GM10266 (cell line): Measurements from ENCODE around the gene CFAP74.

Source experiments
- DNase-seq: peaks from one replicate; pipeline ENCODE4 v3.0.0; 2012; ENCODE audit errors: extremely low spot score
- TF ChIP-seq, protein P1 (sequence below): IDR thresholded peaks from 2 replicates; pipeline ENCODE4 v1.5.1; 2012; ENCODE audit warnings: mild to moderate bottlenecking, low read depth; ENCODE audit not compliant: control insufficient read depth, insufficient read depth; ENCODE audit errors: missing control alignments

Gene CFAP74

DNA sequence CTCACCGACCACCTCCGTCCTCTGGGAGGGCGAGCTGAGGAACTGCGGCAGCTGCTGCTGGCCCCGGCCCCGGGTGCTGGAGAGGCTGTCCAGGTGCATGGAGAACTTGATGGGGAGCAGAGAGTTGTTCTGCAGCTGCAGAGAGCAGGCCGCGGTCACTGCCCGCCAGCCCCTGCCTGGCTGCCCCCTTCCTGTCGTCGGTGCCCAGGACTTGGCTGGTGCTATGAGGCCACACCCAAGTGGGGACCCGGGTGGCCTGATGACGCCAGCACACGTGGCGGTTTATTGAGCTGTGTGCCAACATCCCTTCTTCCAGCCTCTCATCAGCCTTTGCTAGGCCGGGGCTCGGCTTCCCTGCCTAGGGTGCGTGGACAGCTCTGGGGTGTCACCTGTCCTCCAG, 79.2 kb downstream of the CFAP74 start:
- DNase-seq: no peak
- TF ChIP-seq, protein P1, sequence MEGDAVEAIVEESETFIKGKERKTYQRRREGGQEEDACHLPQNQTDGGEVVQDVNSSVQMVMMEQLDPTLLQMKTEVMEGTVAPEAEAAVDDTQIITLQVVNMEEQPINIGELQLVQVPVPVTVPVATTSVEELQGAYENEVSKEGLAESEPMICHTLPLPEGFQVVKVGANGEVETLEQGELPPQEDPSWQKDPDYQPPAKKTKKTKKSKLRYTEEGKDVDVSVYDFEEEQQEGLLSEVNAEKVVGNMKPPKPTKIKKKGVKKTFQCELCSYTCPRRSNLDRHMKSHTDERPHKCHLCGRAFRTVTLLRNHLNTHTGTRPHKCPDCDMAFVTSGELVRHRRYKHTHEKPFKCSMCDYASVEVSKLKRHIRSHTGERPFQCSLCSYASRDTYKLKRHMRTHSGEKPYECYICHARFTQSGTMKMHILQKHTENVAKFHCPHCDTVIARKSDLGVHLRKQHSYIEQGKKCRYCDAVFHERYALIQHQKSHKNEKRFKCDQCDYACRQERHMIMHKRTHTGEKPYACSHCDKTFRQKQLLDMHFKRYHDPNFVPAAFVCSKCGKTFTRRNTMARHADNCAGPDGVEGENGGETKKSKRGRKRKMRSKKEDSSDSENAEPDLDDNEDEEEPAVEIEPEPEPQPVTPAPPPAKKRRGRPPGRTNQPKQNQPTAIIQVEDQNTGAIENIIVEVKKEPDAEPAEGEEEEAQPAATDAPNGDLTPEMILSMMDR: no peak

DNA sequence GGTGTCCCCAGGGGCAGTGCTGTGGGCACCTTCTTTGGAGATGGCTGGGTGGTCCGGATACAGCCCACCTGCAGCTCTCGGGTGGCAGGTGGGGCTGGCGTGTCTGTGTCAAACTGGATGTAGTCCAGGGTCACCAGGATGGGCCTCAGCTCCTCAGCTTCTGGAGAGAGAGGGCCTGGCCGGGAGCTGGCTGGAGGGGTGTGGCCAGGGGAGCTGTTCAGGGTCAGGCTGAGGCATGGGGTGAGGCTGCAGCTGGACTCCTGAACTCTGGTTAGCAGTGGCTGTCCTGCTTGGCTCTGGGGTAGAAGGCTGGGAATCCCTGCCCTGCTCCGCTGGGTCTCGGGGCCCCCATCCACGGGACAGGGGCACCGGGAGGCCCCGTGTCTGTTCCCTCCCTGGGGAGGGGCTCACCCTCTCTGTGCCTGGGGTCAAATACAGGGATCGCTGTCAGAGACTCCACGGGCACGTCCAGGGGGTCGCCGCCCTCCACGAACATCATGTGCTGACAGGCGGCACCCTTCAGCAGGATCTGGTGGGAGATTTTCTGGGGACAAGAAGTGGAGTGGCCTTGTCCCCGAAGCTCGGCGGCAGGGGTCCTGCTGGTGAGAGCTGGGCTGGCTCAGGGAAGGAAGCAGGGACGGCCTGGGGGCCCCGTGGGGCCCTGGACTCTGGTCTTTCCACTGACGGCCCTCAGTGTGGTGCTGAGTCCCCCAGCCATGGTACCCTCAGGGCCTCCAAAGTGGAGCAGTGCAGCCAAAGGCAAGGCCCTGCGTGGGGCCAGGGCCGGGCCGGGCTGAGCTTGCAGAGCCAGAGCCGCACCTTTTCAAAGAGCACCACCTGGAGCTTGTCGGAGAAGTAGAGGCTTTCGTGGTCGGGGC, 80.4 kb downstream of the CFAP74 start:
- no peak for DNase-seq
- TF ChIP-seq, protein P1: no peak

DNA sequence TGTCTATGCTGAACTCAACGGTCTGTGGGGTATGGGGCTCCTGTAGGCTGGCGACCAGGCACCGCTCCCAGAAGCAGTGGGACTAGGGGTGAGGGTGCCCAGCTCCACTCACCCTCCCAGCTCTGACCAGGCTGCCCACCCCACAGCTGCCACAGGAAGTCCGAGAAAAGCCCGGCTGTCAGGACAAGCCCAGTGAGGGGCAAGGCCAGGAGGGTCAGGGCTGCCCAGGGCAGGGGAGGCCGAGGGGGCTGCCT, 81.0 kb downstream of the CFAP74 start:
- no peak for DNase-seq
- TF ChIP-seq, protein P1: no peak

DNA sequence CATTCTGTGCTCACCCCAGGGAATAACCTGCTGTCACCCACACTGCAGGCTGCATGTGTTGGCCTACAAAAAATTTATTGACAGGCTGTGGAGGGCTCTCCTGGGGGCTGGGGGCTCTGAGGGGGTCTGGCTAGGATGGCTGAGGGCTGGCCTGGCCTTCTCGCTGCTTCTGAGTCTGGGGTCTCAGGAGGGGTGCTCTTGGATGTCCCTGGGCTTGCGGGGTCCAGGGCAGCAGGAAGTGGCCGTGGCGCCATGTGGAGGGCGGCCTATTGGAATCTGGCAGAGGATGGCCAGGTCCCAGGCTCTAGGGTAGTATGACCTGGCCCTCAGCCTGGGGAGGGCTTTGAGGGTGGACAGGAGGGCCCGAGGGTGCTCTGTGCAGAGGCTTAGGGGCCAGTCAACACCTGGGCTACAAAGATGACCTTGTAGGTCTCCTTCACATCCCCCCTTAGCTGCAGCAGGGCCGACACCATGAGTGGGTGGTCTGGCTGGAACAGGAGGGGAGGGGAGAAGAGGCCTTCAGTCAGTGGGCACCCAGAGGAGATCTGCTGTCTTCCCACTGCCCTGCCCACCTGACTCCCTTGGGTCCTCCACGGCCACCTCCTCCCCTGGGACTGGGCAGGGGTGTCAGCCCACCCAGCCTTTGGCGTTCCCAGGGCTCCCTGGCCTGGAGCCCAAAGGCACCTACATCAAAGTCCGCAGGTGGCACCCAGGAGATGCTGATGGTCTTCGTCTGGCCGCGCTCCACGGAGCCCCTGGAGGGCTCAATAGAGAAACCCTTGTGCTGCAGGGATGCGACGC, 81.5 kb downstream of the CFAP74 start:
- no peak for DNase-seq
- TF ChIP-seq, protein P1: no peak

DNA sequence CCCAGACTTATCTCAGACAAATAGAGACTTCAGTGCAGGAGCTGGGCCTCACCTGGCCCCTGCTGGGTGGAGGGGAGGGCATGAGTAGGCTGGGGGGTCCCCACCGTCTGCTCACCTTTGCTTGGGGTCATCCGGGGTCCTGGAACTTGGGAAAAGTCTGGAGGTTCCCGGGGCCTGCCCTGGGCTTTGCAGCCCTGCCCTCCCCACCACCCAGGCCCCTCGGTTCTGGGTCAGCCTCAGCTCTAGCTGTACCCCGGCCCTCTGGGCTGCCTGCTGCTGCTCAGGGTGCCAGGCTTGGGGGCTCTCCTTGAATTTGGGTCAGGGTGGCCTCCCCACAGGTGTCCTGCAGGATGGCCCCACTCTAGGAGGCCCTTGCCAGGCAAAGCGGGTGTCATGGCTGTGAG, 82.1 kb downstream of the CFAP74 start:
- DNase-seq: no peak
- TF ChIP-seq, protein P1: no peak

DNA sequence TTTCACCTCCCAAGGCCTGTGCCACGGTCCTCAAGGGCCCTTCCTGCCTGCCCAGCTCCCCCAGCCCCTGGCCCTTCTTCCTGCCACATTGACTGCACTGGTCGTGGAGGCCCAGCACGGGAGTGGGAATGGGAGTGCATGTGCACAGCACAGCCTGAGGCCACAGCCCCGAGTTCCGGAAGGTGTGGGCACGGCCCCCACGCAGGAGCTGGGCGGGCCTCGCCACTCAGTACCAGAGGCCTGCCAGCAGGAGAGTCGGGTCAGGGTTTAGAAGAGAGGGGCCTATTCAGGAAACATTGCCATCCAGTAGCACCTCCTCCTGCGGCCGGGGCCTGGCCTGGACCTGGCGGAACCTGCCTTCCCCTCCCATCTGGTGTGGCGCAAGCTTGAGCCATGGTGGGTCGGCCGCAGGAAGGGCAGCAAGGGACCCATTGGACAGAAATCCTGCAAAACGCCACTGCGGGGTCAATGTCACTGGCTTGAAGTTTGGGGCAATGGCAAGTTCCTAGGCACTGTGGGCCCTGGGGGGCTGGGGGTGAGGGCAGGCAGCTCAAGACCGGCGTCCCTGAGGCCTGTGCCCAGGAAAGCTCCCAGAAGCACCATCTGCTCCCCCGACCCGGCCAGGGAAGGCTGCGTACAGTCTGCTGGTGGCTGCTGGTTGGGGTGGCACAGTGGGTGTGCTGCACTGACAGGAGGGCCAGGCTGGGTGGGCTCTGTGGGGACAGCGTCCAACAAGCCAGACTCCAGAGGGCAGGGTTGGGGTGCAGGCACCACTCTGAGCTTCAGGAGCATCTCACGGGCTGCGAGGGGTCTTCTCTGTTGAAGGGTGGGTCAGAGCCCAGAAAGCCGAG, 82.8 kb downstream of the CFAP74 start:
- DNase-seq: no peak
- TF ChIP-seq, protein P1: no peak
